Iris pigment epithelial cell (primary cell): ENCODE results near the gene DHX40.
"Not testable (repeated sequence)": the region's sequence is repeated elsewhere in the genome, so short reads cannot be mapped to it uniquely, and the experiment has no call there.

Experiments used
- DNase-seq: peaks from one replicate; pipeline ENCODE4 v3.0.0-alpha.2; 2011; ENCODE audit warnings: low read depth

Gene DHX40

GRCh38 chr17:59565171-59565958 is at the start of gene DHX40:
DHX40 (plus strand) TSS chr17:59565610; CDS start chr17:59565672, 62 bp downstream.
- peak; percentile 97 for DNase-seq

DNA sequence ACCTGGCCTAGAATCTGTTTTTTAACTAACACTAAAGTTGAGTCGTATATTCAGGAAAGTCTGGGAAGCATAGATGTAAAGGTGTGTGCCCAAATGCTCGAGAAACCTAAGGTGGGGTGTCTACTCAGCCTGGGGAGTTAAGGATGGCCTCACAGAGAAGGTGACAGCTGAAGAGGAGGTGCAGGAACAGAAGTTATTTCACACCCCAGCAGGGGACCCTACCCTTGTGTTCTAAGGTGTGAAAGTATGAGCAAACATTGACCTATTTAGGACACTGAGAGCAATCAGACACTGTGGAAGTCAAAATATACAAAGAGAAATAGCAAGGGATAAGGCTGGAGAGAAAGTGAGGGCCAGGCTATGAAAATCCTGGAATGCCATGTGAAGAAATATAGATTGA is 49.0 kb upstream of the DHX40 start:
- no peak for DNase-seq

DNA sequence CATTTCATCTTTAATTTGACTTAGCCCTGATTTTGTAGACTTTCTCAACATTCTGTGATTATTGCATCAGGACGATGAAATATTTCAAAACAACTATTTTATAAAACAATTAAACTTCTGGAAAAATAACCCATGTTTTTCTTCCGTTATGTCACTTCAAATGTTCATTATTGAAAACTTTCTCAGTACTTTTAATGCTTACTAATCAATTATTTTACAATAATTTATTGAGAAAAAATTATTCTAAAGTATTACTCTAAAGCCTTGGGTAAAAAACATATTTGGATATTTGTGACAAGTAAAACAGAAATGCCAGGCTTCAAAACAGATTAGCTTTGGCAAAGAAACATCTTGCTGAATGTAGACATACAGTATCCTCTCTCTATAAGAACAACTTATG is 46.3 kb upstream of the DHX40 start:
- DNase-seq = no peak

DNA sequence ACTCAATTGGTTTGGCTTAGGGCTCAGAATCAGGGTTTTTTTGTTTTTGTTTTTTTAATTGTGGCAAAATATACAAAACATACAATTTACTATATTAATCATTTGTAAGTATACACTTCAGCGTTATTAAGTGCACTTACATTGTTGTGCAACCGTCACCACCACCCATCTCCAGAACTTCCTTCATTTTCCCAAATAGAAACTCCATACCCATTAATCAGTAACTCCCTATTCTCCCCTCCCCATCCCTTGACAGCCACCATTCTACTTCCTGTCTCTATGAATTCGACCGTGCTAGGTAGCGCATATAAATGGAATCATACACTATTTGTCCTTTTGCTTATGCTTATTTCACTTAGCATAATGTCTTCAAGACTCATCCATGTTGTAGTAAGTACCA is 45.2 kb upstream of the DHX40 start:
- no peak for DNase-seq

DNA sequence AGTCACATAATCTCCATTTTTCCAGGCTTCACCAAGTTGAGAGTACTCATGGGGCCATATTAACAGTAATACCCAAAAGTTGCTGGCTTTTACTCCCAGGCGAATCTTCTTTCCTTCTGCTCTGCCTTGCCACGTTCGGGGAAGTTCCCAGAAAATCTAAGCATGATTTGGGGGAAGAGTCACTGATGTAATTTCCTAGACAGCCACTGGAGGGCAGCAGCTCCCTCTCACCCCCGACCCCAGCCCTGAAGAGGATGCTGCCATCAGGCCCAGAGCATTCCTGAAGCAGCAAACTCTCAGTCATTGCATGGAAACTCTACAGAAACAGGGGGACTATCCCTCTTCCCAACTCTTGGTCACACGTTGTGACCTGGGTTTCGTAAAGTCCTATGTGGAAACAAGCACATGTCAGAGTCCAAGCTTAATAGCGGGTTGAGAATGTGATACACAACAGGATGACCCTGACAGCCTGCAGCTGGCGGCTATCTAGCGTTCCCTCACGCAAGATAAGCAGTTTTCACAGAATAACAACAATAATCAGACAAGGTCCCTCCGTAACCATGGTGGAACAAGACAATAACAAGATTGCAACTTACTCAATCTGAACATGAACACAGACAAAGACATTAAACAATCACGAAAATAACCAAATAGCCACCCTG is 43.8 kb upstream of the DHX40 start:
- DNase-seq = peak; percentile 49

DNA sequence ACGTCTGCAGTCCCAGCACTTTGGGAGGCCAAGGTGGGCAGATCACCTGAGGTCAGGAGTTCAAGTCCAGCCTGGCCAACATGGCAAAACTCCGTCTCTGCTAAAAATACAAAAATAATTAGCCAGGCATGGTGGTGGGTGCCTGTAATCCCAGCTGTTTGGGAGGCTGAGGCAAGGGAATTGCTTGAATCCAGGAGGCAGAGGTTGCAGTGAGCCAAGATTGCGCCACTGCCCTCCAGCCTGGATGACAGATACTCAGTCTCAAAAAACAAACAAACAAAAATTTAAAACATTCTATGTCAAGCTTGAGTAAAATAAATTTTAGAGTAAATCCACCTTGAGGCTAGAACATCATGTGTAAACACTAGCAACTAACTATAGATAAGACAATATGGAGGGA is 40.5 kb upstream of the DHX40 start:
- not testable (repeated sequence) for DNase-seq

GRCh38 chr17:59525668-59526067 is 39.7 kb upstream of the DHX40 start:
- no peak for DNase-seq

- no peak for DNase-seq
Observed at GRCh38 chr17:59526451-59526850, 39.0 kb upstream of the DHX40 start.

- no peak for DNase-seq
Observed at GRCh38 chr17:59527325-59527917, 38.0 kb upstream of the DHX40 start.

GRCh38 chr17:59527931-59528330 is 37.5 kb upstream of the DHX40 start:
- DNase-seq = no peak

DNA sequence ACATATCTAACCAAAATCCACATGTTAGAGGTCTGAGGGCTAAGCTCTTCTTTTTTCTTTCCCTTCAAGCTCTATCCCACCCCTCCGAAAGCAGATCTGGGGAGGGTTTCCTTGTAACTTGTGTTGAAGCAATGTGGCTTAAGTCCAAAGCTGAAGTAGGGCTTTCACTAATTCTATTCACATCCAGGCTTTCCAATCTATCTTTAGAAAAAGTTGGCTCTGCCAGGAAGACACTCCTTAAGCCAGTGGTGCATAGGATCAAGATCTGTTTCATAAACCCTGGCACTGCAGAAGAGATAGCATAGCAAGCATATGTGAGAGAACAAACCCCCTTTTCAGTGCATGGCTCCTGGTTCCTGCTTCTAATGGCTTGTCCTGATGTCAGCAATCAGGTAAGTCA is 34.9 kb upstream of the DHX40 start:
- DNase-seq = no peak

DNA sequence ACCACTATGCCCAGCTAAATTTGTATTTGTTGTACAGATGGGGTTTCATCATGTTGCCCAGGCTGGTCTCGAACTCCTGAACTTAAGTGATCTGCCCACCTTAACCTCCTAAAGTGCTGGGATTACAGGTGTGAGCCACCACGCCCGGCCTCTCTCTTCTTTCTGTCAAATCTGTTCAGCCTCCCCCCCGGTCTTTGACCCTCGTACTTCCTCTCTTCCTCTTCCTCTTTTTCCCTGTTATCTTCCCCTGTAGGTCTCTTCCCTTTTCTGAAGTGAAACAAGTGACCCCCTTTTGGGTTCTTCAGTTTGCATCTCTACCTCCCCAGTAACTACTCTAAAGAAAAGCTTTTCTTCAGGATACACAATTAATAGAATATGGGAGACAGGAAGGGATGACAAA is 31.7 kb upstream of the DHX40 start:
- DNase-seq = no peak

DNA sequence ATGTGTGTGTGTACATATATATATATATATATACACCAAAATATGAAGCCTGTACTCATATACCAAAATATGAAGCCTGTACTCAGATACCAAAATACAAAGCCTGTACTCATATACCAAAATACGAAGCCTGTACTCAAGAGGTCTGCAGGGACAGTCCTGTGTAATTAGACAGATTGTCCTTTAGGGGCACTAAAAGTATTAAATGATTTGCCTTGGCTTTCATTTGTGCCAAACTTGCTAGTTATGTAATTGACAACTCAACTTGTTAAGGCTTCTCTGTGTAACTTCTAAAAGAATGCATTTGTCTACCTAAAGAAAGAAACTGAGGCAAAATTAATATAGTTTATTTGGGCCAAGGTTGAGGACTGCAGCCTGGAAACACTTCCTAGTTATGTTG is 30.8 kb upstream of the DHX40 start:
- DNase-seq = no peak

DNA sequence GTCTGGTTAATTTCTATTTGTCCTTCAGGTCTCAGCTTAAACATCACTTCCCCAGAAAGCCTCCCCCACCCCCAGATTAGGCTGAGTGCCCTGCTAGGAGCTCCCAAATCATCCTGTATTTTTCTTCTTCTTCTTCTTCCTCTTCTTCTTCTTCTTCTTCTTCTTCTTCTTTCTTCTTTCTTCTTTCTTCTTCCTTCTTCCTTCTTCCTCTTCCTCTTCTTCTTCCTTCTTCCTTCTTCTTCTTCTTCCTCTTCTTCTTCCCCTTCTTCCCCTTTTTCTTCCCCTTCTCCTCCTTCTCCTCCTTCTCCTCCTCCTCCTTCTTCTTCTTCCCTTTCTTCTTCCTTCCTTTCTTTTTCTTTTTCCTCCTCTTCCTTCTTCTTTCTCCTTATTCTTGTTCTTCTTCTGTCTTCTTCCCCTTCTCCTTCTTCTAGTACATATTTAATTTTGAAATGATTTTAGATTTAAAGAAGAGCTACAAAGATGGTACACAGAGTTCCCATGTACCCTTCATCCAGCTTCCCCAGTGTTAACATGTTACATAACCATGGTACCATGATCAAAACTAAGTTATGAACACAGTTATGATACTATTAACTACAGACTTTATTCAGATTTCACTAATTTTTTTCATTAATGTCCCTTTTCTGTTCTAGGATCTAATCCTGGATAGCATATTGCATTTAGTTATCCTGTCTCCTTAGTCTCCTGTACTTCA is 27.1 kb upstream of the DHX40 start:
- no peak for DNase-seq

GRCh38 chr17:59542960-59543635 is 22.3 kb upstream of the DHX40 start:
- DNase-seq = no peak

DNA sequence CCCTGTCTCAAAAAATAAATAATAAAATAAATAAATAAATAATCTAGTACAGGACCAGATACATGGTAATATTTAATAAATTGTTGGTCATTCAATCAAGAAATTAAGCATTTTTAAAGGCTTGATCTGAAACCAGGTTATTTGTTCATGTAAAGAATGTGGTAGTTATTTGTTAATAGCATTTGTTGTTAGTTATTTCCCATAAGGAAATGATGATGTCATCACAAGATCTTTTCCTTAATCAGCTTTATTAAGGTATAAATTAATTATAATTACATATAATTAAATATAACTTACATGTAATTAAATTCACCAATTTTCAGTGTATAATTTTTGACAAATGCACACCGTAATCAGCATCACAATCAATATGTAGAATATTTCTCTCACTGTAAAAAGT is 19.5 kb upstream of the DHX40 start:
- no peak for DNase-seq

DNA sequence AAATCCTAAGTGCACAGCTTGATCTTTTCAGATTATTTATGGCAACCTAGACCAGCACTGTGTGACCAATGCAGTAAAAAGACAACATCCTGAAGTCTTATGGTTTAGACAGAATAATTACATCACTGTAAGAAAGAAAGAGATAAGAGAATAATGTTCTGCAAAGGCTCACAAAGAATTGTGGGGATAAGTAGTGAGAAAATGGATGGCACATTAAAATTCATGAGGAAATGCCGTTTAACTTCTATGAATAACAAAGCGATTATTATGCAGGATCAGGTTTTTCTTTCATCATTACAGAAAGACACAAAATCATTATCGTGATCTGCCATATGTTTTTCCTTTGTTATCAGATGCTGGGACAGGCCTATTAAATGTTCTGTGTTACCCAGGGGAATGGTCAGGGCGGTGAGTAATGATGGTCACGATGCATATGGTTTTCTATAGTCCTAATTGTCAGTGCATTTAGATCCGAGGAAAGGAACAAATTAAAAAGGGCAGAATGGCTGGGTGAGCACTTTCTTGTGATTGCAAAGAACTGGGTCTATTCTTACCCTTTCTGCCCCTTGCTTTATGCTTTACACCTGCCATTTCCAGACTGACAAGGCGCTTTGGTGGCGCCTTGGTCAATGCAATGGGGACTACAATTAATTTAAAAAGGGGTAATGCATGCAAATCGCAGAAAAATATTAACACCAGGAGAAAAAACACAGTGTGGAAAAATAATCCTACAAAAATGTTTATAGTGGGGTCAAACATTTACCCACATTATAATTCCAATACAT is 18.1 kb upstream of the DHX40 start:
- DNase-seq = no peak

GRCh38 chr17:59548985-59549384 is 16.4 kb upstream of the DHX40 start:
- not testable (repeated sequence) for DNase-seq

DNA sequence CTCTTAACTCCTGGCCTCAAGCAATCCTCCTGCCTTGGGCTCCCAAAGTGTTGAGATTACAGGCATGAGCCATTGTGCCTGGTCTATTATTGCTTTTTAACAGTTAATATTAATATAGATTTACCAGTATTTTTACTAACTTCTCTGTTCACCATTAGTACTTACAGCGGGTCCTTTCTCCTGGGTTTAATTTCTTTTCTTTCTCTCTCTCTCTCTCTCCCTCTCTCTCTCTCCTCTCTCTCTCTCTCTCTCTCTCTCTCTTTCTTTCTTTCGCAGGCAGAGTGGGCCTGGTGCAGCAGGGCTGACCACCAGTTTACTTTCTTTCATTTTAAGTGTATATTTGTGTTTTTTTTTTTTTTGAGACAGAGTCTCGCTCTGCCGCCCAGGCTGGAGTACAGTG is 14.7 kb upstream of the DHX40 start:
- no peak for DNase-seq

- DNase-seq = no peak
Observed at GRCh38 chr17:59558039-59558438, 7.4 kb upstream of the DHX40 start.

DNA sequence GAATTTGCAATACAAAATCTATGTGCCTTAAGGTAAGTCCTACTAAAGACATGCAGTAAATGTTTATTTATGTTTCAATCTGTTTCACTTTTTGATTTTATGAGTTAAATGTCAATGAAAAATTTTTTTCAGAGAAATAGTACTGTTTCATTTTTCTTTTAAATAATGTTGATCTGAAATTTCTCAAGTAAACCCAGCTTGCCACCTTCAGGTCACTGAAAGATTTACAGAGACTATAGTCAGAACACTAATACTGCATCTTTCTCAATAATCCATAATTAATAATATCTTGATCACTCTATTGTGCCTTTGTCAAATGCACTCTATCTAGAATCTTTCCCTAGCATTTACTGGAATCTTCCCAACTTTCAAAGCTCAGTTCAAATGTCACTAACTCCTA is 6.5 kb upstream of the DHX40 start:
- peak; percentile 17 for DNase-seq
